Measurements from ENCODE around the gene SNRPB.

Gene SNRPB

GRCh38 chr20:2420510-2420909 lies 50.1 kb downstream of the SNRPB start:
- no peak for DNase-seq (ENCODE audit: low spot score)

GRCh38 chr20:2418388-2418787 lies 52.2 kb downstream of the SNRPB start:
- no peak for DNase-seq (ENCODE audit: low spot score)

DNA sequence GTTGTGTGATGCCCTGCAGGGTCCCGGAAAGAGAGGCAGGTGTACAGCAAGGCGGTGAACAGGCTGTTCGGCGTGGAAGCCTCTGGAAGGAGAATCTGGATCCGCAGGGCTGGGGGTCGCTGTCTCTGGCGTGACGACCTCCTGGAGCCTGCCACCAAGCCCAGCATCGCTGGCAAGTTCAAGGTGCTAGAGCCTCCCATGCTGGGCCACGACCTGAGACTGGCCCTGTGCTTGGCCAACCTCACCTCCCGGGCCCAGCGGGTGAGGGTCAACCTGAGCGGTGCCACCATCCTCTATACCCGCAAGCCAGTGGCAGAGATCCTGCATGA lies 53.4 kb downstream of the SNRPB start:
- DNase-seq (ENCODE audit: low spot score) = no peak

DNA sequence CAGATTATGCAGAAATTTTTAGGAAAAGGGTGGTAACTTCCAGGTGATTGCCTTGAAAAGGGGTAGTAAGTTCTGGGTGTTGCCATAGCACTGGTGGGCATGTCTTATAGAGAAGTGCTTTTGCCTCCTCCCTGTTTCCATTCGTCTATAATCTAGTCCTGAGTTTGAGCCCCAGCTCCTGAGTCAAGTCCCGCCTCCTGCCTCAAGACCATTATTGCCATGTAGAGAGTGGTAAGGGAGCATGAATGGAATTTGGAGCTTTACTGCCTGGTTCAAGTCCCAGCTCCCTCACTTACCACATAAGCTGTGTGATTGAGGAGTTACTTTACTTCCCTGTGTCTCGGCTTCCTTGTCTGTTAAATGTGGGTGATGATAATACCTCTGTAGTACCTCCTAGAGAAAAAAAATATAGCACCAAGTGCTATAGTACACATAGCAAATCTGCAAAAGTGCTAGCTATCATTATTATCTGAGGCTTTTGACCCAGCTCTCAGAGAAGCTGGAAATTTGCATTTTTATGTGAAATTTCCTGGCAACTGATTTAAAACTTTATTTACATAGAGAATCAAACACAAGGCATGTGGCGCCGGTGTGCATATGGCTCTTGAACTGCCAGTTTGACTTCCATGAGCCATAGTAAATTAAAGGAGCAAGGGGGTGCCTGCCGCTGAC lies 53.9 kb downstream of the SNRPB start:
- DNase-seq (ENCODE audit: low spot score) = no peak
